ENCODE results near the gene PROCA1.
"Not testable (repeated sequence)": the region's sequence is repeated elsewhere in the genome, so short reads cannot be mapped to it uniquely, and the experiment has no call there.

PROCA1 gene

DNA sequence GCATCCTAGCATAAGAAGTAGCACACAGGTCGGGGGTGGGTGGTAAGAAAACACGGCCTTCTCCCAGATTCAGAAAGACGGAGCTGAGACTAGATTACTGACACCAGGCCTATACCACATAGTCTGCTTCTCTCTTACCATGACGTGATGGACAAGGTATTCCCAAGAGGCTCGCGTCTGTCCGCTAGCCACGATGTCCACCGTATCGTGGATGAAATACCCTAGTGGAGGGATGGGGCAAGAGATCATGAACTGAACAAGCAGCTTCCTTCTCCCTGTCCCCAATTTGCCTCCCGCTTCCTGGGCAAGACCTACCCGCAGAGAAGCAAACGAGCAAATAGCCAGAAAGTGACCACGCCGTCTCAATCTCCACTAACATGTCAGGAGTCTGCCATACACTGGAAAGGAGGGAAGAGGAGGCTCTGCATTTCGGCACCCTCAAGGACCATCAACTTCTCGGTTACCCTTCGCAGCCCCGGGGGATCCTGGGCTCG lies 13.5 kb upstream of the PROCA1 start:
- Histone ChIP-seq H3K9ac (ENCODE audit: low read depth, low read length) (no peak overlapping the region), H3K27me3 (ENCODE audit: insufficient read depth, low read length, poor library complexity) (no peaks in the 10 kb centered on the region), H3K79me2 (ENCODE audit: insufficient read depth, low read length) (peaks cover 32% of the 10 kb centered on the region), H3K4me1 (ENCODE audit: insufficient read depth, low read length) (peaks cover 65% of the 10 kb centered on the region), H4K20me1 (ENCODE audit: insufficient read depth, low read length) (peaks cover 52% of the 10 kb centered on the region), H3K4me3 (ENCODE audit: low read depth in 1 of 2, low read length in 2 of 2) (no peak overlapping the region), H3K36me3 (ENCODE audit: insufficient read depth, low read length) (peaks cover 51% of the 10 kb centered on the region), H3K9me3 (ENCODE audit: insufficient read depth, low read length, severe bottlenecking) (no peaks in the 10 kb centered on the region), H3K27ac (ENCODE audit: low read length) (no peak overlapping the region; the same call in 1 of the 2 replicates), H2AFZ (ENCODE audit: low read depth, low read length) (no peak overlapping the region), H3K4me2 (ENCODE audit: insufficient read depth, low read length) (peak overlapping the region; percentile 94)
- ATAC-seq (ENCODE audit: insufficient read depth, low read depth) (no peak), DNase-seq (peak; percentile 43)
- TF ChIP-seq EZH2 (IDR thresholded peaks at IDR 0.05; ENCODE audit: borderline replicate concordance, low read depth, low read length, severe bottlenecking) = no peak
- TF ChIP-seq, protein P1, sequence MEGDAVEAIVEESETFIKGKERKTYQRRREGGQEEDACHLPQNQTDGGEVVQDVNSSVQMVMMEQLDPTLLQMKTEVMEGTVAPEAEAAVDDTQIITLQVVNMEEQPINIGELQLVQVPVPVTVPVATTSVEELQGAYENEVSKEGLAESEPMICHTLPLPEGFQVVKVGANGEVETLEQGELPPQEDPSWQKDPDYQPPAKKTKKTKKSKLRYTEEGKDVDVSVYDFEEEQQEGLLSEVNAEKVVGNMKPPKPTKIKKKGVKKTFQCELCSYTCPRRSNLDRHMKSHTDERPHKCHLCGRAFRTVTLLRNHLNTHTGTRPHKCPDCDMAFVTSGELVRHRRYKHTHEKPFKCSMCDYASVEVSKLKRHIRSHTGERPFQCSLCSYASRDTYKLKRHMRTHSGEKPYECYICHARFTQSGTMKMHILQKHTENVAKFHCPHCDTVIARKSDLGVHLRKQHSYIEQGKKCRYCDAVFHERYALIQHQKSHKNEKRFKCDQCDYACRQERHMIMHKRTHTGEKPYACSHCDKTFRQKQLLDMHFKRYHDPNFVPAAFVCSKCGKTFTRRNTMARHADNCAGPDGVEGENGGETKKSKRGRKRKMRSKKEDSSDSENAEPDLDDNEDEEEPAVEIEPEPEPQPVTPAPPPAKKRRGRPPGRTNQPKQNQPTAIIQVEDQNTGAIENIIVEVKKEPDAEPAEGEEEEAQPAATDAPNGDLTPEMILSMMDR (IDR thresholded peaks at IDR 0.05; ENCODE audit: borderline replicate concordance, extremely low read depth, low read length, poor library complexity, severe bottlenecking) = no peak

DNA sequence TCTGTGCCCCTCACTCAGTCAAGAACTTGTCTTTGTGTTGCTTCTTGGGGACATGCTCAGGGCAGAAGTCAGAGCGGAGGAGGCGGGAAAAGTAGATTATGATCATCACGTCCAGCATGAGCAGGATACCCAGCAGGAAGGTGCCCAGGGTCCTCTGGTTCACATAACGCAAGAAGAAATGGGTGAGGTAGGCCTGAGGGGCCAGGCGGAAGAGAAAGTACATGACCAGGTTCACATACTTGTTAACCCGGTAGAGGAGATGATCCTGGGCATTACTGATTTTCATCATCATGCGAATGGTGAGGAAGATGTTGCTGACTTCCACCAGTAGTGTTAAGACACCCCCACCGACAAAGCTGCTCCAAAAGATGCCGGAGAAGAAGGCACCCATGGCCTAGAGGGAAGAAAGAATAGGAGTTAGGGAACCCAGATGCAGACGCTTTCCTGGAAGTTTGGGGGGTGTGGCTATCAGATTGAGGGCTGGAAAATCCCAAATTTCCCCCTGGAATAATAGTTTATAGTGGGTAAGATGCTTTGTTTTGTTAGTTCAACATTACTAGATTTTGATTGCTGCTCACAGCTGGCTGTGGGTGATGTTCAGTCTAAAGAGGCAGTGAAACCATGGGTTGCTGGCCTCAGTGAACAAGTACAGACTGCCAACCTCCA lies 12.9 kb upstream of the PROCA1 start:
- H4K20me1 ChIP-seq (ENCODE audit: insufficient read depth, low read length) = peaks cover 53% of the 10 kb centered on the region
- peaks cover 36% of the 10 kb centered on the region for H3K79me2 ChIP-seq (ENCODE audit: insufficient read depth, low read length)
- H3K4me1 ChIP-seq (ENCODE audit: insufficient read depth, low read length) = peaks cover 62% of the 10 kb centered on the region
- no peak overlapping the region for H3K9ac ChIP-seq (ENCODE audit: low read depth, low read length)
- H3K27me3 ChIP-seq (ENCODE audit: insufficient read depth, low read length, poor library complexity) = no peaks in the 10 kb centered on the region
- no peak overlapping the region for H3K4me3 ChIP-seq (ENCODE audit: low read depth in 1 of 2, low read length in 2 of 2)
- H3K4me2 ChIP-seq (ENCODE audit: insufficient read depth, low read length) = peak overlapping the region; percentile 94; the same call in 1 of the 2 replicates
- DNase-seq (no peak), ATAC-seq (ENCODE audit: insufficient read depth, low read depth) (no peak)
- H2AFZ ChIP-seq (ENCODE audit: low read depth, low read length) = no peak overlapping the region
- no peaks in the 10 kb centered on the region for H3K9me3 ChIP-seq (ENCODE audit: insufficient read depth, low read length, severe bottlenecking)
- no peak for TF ChIP-seq EZH2 (IDR thresholded peaks at IDR 0.05; ENCODE audit: borderline replicate concordance, low read depth, low read length, severe bottlenecking)
- peaks cover 55% of the 10 kb centered on the region for H3K36me3 ChIP-seq (ENCODE audit: insufficient read depth, low read length)
- no peak overlapping the region for H3K27ac ChIP-seq (ENCODE audit: low read length)

DNA sequence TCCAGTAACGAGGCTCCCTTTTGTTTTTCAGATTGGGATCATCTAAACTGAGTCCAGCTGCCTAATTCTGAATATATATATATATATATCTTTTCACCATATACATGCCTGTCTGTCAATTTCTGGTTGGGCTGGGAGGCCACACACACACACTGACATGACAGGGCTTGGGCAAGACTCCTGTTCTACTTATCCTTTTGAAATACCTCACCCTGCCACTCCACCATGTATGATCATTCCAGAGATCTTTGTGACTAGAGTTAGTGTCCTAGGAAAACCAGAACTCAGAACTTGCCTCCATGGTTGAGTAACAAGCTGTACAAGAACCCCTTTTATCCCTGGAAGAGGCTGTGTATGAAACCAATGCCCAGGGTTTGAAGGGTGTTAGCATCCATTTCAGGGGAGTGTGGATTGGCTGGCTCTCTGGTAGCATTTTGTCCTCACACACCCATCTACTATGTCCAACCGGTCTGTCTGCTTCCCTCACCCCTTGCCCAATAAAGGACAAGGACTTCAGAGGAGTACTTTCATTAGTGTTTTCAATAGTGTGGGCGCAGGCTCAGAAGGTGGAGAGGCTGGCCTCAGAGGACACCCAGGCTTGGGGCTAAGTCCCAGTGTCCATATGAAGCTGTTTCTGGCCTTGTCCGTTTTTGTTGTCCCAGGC lies 12.3 kb upstream of the PROCA1 start:
- Histone ChIP-seq H3K4me1 (ENCODE audit: insufficient read depth, low read length) (peaks cover 60% of the 10 kb centered on the region), H3K79me2 (ENCODE audit: insufficient read depth, low read length) (peaks cover 41% of the 10 kb centered on the region), H3K36me3 (ENCODE audit: insufficient read depth, low read length) (peaks cover 55% of the 10 kb centered on the region), H4K20me1 (ENCODE audit: insufficient read depth, low read length) (peaks cover 53% of the 10 kb centered on the region)
- H3K9ac ChIP-seq (ENCODE audit: low read depth, low read length); H3K9me3 ChIP-seq (ENCODE audit: insufficient read depth, low read length, severe bottlenecking); H3K4me3 ChIP-seq (ENCODE audit: low read depth in 1 of 2, low read length in 2 of 2); ATAC-seq (ENCODE audit: insufficient read depth, low read depth); H2AFZ ChIP-seq (ENCODE audit: low read depth, low read length); DNase-seq; H3K27me3 ChIP-seq (ENCODE audit: insufficient read depth, low read length, poor library complexity); H3K27ac ChIP-seq (ENCODE audit: low read length); H3K4me2 ChIP-seq (ENCODE audit: insufficient read depth, low read length): not testable (repeated sequence)

DNA sequence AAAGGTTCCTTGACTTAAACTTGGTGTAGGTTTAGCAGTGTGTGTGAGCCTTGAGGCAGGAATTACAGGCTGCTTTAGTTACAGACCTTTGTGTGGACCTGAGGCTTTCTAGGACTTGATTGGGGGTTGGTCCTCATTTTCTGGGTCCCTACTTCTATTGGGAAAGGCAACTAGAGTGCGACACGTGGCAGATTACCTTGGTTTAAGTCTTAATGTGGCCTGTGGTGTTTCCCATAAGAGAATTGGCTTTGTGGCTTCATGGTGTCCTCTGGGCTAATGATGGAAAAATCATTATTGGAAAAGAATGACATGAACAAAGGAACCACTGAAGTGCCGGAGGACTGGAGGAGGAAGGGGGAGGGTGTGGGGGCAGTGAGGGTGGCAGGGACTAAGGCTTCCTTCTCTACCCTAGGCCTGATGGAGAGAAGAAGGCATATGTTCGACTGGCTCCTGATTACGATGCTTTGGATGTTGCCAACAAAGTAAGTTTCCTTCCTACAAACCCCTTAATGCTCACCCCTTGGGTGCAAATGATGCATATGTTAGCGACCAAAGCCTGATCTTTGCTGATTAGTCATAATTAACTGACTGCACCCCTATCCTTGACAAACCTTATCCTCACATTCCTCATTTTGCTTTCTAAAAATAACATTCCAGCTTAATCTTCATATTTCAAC lies 11.6 kb upstream of the PROCA1 start:
- Histone ChIP-seq H3K4me2 (ENCODE audit: insufficient read depth, low read length) (peak overlapping the region; percentile 88; the same call in 1 of the 2 replicates), H3K4me3 (ENCODE audit: low read depth in 1 of 2, low read length in 2 of 2) (no peak overlapping the region), H3K9ac (ENCODE audit: low read depth, low read length) (no peak overlapping the region), H4K20me1 (ENCODE audit: insufficient read depth, low read length) (peaks cover 53% of the 10 kb centered on the region), H2AFZ (ENCODE audit: low read depth, low read length) (no peak overlapping the region), H3K27me3 (ENCODE audit: insufficient read depth, low read length, poor library complexity) (no peaks in the 10 kb centered on the region), H3K4me1 (ENCODE audit: insufficient read depth, low read length) (peaks cover 63% of the 10 kb centered on the region), H3K27ac (ENCODE audit: low read length) (no peak overlapping the region), H3K9me3 (ENCODE audit: insufficient read depth, low read length, severe bottlenecking) (no peaks in the 10 kb centered on the region), H3K36me3 (ENCODE audit: insufficient read depth, low read length) (peaks cover 55% of the 10 kb centered on the region), H3K79me2 (ENCODE audit: insufficient read depth, low read length) (peaks cover 45% of the 10 kb centered on the region)
- ATAC-seq (ENCODE audit: insufficient read depth, low read depth) (no peak), DNase-seq (no peak)
- TF ChIP-seq, protein P1 (IDR thresholded peaks at IDR 0.05; ENCODE audit: borderline replicate concordance, extremely low read depth, low read length, poor library complexity, severe bottlenecking) = no peak
- no peak for TF ChIP-seq EZH2 (IDR thresholded peaks at IDR 0.05; ENCODE audit: borderline replicate concordance, low read depth, low read length, severe bottlenecking)
